H1 (cell line): ENCODE results near the gene TRPV4.

Experiments used
- CTCF ChIP-seq, 3 experiments: IDR thresholded peaks; 1 replicate in 2 of 3; 2 replicates in 1 of 3; pipeline versions ENCODE4 v1.5.1 to v1.6.1; 2011; ENCODE audit warnings: low read length in 3 of 3, mild to moderate bottlenecking in 3 of 3, inconsistent platforms in 2 of 3, low read depth in 1 of 3, moderate library complexity in 1 of 3; ENCODE audit not compliant: insufficient read depth in 1 of 3; ENCODE audit errors: control extremely low read depth in 1 of 3
- EZH2 ChIP-seq: fragments of 200-600 bp; sonication (generic); IDR thresholded peaks from 2 replicates; pipeline ENCODE4 v1.7.1; 2012; ENCODE audit warnings: low read depth, mild to moderate bottlenecking, moderate library complexity, low read length, inconsistent platforms; ENCODE audit not compliant: severe bottlenecking
- POLR2A ChIP-seq, 2 experiments: IDR thresholded peaks; 1 replicate in 1 of 2; 2 replicates in 1 of 2; pipeline ENCODE4 v1.6.1; 2011; ENCODE audit warnings: low read depth in 2 of 2, low read length in 2 of 2, mild to moderate bottlenecking in 2 of 2; ENCODE audit errors: control extremely low read depth in 1 of 2
- RAD21 ChIP-seq, 2 experiments: IDR thresholded peaks in 1 of 2; conservative IDR thresholded peaks in 1 of 2; 2 replicates each; pipeline ENCODE4 v1.6.1; 2011; ENCODE audit warnings: low read depth in 2 of 2, low read length in 2 of 2, improper control_type of control experiment in 1 of 2, inconsistent platforms in 1 of 2, mild to moderate bottlenecking in 1 of 2, moderate library complexity in 1 of 2
- RNF2 ChIP-seq: fragments of 200-900, 300-1000 bp; sonication (generic); IDR thresholded peaks from 2 replicates; pipeline ENCODE4 v1.7.1; 2016; ENCODE audit warnings: borderline replicate concordance, low read depth, mild to moderate bottlenecking, antibody characterized with exemption, low read length; ENCODE audit not compliant: poor library complexity, severe bottlenecking; ENCODE audit errors: missing control alignments
- SP1 ChIP-seq: IDR thresholded peaks from 2 replicates; pipeline ENCODE4 v1.6.1; 2011; ENCODE audit warnings: low read depth, low read length
- SRF ChIP-seq: IDR thresholded peaks from 2 replicates; pipeline ENCODE4 v1.6.1; 2011; ENCODE audit warnings: mild to moderate bottlenecking, low read depth, low read length, moderate library complexity

- no peak for TF ChIP-seq SP1
- TF ChIP-seq POLR2A (IDR thresholded peaks at IDR 0.05; ENCODE audit: control extremely low read depth in 1 of 2, low read depth in 2 of 2, low read length in 2 of 2), result no peak
- TF ChIP-seq EZH2, result no peak
- no peak for TF ChIP-seq RNF2
- no peak for TF ChIP-seq SRF
- TF ChIP-seq RAD21 (IDR thresholded peaks at IDR 0.05 in 1 of 2, conservative IDR thresholded peaks at IDR 0.05 in 1 of 2; ENCODE audit: low read depth in 2 of 2, low read length in 2 of 2), result no peak
- no peak for TF ChIP-seq CTCF (IDR thresholded peaks at IDR 0.05; ENCODE audit: control extremely low read depth in 1 of 3, insufficient read depth in 1 of 3, low read depth in 1 of 3, low read length in 3 of 3)
These were observed 7.3 kb upstream of the TRPV4 start for GRCh38 chr12:109840305-109841074.
